Mesothelial cell of epicardium (in vitro differentiated cells): ENCODE measurements around the gene MAGI3. TPM values are rescaled to one million over a fixed set of nuclear protein-coding genes. Genes with fewer than 3 reads are reported as not detected.

Experiments used
- DNase-seq, 2 experiments: peaks; one replicate each; pipeline ENCODE4 v3.0.0; 2021; ENCODE audit warnings: low spot score in 2 of 2; ENCODE audit not compliant: unreplicated experiment in 2 of 2
- H3K27ac Mint-ChIP-seq: 2 replicates; pipeline ENCODE4 v1.8.0; 2021; ENCODE audit warnings: mixed read lengths
- H3K27me3 Mint-ChIP-seq: 2 replicates; pipeline ENCODE4 v1.8.0; 2021; ENCODE audit warnings: low read depth, mixed read lengths
- H3K36me3 Mint-ChIP-seq: 2 replicates; pipeline ENCODE4 v1.8.0; 2021; ENCODE audit warnings: mixed read lengths
- H3K4me1 Mint-ChIP-seq: 2 replicates; pipeline ENCODE4 v1.8.0; 2021; ENCODE audit warnings: mixed read lengths
- H3K4me3 Mint-ChIP-seq: 2 replicates; pipeline ENCODE4 v1.8.0; 2021; ENCODE audit warnings: mild to moderate bottlenecking, moderate library complexity, mixed read lengths
- H3K9me3 Mint-ChIP-seq: 2 replicates; pipeline ENCODE4 v1.8.0; 2021; ENCODE audit warnings: mixed read lengths
- CTCF ChIP-seq: fragments of 200-600 bp; sonication (generic); IDR thresholded peaks from one replicate; pipeline ENCODE4 v1.5.0; 2021; ENCODE audit warnings: antibody characterized with exemption; ENCODE audit not compliant: unreplicated experiment
- total RNA-seq: library from RNA; stranded (reverse); gene quantifications from 3 replicates; pipeline ENCODE4 v1.2.1, GENCODE V29; 2021

The MAGI3 gene
- total RNA-seq, 1 donor from 2014 or later: 28.7 TPM

GRCh38 chr1:113370868-113371267 is 19.4 kb upstream of the MAGI3 start:
- Mint-ChIP-seq H3K4me1 (peaks cover 10% of the 10 kb centered on the region), H3K36me3 (no peaks in the 10 kb centered on the region), H3K27ac (no peak overlapping the region), H3K27me3 (no peaks in the 10 kb centered on the region), H3K9me3 (no peaks in the 10 kb centered on the region), H3K4me3 (no peak overlapping the region)
- no peak for DNase-seq
- TF ChIP-seq CTCF: no peak

- H3K27me3 Mint-ChIP-seq: peaks cover 2% of the 10 kb centered on the region
- H3K9me3 Mint-ChIP-seq: no peaks in the 10 kb centered on the region
- H3K27ac Mint-ChIP-seq: no peak overlapping the region
- peaks cover 10% of the 10 kb centered on the region for H3K4me1 Mint-ChIP-seq
- H3K36me3 Mint-ChIP-seq: no peaks in the 10 kb centered on the region
- H3K4me3 Mint-ChIP-seq: no peak overlapping the region
- TF ChIP-seq CTCF: no peak
- DNase-seq: no peak
Observed at GRCh38 chr1:113372546-113372945, 17.8 kb upstream of the MAGI3 start.

- H3K27me3 Mint-ChIP-seq: peaks cover 2% of the 10 kb centered on the region
- no peak overlapping the region for H3K27ac Mint-ChIP-seq
- peaks cover 10% of the 10 kb centered on the region for H3K4me1 Mint-ChIP-seq
Observed at GRCh38 chr1:113373644-113374043, 16.7 kb upstream of the MAGI3 start.

GRCh38 chr1:113375878-113376277 is 14.4 kb upstream of the MAGI3 start:
- H3K9me3 Mint-ChIP-seq: no peaks in the 10 kb centered on the region
- H3K27ac Mint-ChIP-seq: no peak overlapping the region
- peaks cover 2% of the 10 kb centered on the region for H3K27me3 Mint-ChIP-seq
- H3K4me1 Mint-ChIP-seq: peaks cover 10% of the 10 kb centered on the region
- no peak overlapping the region for H3K4me3 Mint-ChIP-seq
- no peak for TF ChIP-seq CTCF
- no peaks in the 10 kb centered on the region for H3K36me3 Mint-ChIP-seq
- DNase-seq: no peak

More at GRCh38 chr1:113373644-113374043, 16.7 kb upstream of the MAGI3 start:
- Mint-ChIP-seq H3K4me3 (no peak overlapping the region), H3K9me3 (no peaks in the 10 kb centered on the region), H3K36me3 (no peaks in the 10 kb centered on the region)
- TF ChIP-seq CTCF: no peak
- DNase-seq: no peak

GRCh38 chr1:113380075-113380474 is 10.2 kb upstream of the MAGI3 start:
- Mint-ChIP-seq H3K27me3 (peaks cover 2% of the 10 kb centered on the region), H3K27ac (no peak overlapping the region), H3K4me3 (no peak overlapping the region), H3K36me3 (no peaks in the 10 kb centered on the region), H3K4me1 (no peaks in the 10 kb centered on the region), H3K9me3 (peaks cover 4% of the 10 kb centered on the region)
- no peak for DNase-seq
- no peak for TF ChIP-seq CTCF
